H9 (cell line): Measurements from ENCODE around the gene RIPK1. TPM values are rescaled to one million over a fixed set of nuclear protein-coding genes. Genes with fewer than 3 reads are reported as not detected.

Source experiments
- DNase-seq: peaks from one replicate; pipeline ENCODE4 v3.0.0-alpha.2; 2017
- H2AFZ ChIP-seq: one replicate; pipeline ENCODE4 v1.6.1; 2013; ENCODE audit warnings: mild to moderate bottlenecking, low read length, control low read depth, moderate library complexity
- H2AK5ac ChIP-seq: 2 replicates; pipeline ENCODE4 v1.6.1; 2013; ENCODE audit warnings: low read length, control low read depth, mixed read lengths; ENCODE audit not compliant: insufficient read length
- H2BK120ac ChIP-seq: one replicate; pipeline ENCODE4 v1.6.1; 2013; ENCODE audit warnings: low read depth, mild to moderate bottlenecking, low read length, control low read depth, inconsistent platforms; ENCODE audit not compliant: poor library complexity, severe bottlenecking
- H2BK12ac ChIP-seq: 2 replicates; pipeline ENCODE4 v1.6.1; 2013; ENCODE audit warnings: low read length, control low read depth, mixed read lengths, low read depth; ENCODE audit not compliant: insufficient read length
- H2BK15ac ChIP-seq: 2 replicates; pipeline ENCODE4 v1.6.1; 2013; ENCODE audit warnings: low read depth, low read length, control low read depth
- H2BK20ac ChIP-seq: one replicate; pipeline ENCODE4 v1.6.1; 2013; ENCODE audit warnings: low read depth, mild to moderate bottlenecking, low read length, control low read depth, inconsistent platforms; ENCODE audit not compliant: poor library complexity, severe bottlenecking
- H2BK5ac ChIP-seq: 2 replicates; pipeline ENCODE4 v1.6.1; 2013; ENCODE audit warnings: low read length, control low read depth, mixed read lengths; ENCODE audit not compliant: insufficient read length
- H3K14ac ChIP-seq: 2 replicates; pipeline ENCODE4 v1.6.1; 2013; ENCODE audit warnings: low read length, control low read depth; ENCODE audit not compliant: insufficient read depth
- H3K18ac ChIP-seq: 2 replicates; pipeline ENCODE4 v1.6.1; 2013; ENCODE audit warnings: low read depth, mild to moderate bottlenecking, mixed read lengths, low read length, control low read depth; ENCODE audit not compliant: insufficient read length
- H3K23ac ChIP-seq: 2 replicates; pipeline ENCODE4 v1.6.1; 2013; ENCODE audit warnings: low read length, control low read depth, mixed read lengths, low read depth; ENCODE audit not compliant: insufficient read length
- H3K23me2 ChIP-seq: 2 replicates; pipeline ENCODE4 v1.6.1; 2013; ENCODE audit warnings: low read depth, mild to moderate bottlenecking, mixed read lengths, low read length, control low read depth; ENCODE audit not compliant: insufficient read length, poor library complexity, severe bottlenecking
- H3K27ac ChIP-seq: 2 replicates; pipeline ENCODE4 v1.5.1; 2013; ENCODE audit warnings: low read length, control low read depth, mixed read lengths, low read depth; ENCODE audit not compliant: insufficient read length
- H3K27me3 ChIP-seq: 2 replicates; pipeline ENCODE4 v1.6.1; 2013; ENCODE audit warnings: low read length, control low read depth, inconsistent platforms; ENCODE audit not compliant: insufficient read depth
- H3K4ac ChIP-seq: 2 replicates; pipeline ENCODE4 v1.6.1; 2013; ENCODE audit warnings: low read depth, mild to moderate bottlenecking, control low read depth, inconsistent platforms, low read length, moderate library complexity
- H3K4me1 ChIP-seq: 2 replicates; pipeline ENCODE4 v1.6.1; 2013; ENCODE audit warnings: low read length, control low read depth, inconsistent platforms; ENCODE audit not compliant: insufficient read depth
- H3K4me2 ChIP-seq: 2 replicates; pipeline ENCODE4 v1.6.1; 2013; ENCODE audit warnings: low read length, control low read depth, mixed read lengths; ENCODE audit not compliant: insufficient read length, insufficient read depth
- H3K56ac ChIP-seq: 2 replicates; pipeline ENCODE4 v1.6.1; 2013; ENCODE audit warnings: low read depth, mild to moderate bottlenecking, mixed read lengths, low read length, control low read depth; ENCODE audit not compliant: insufficient read length
- H3K79me1 ChIP-seq: 2 replicates; pipeline ENCODE4 v1.6.1; 2013; ENCODE audit warnings: low read depth, mild to moderate bottlenecking, moderate library complexity, low read length, control low read depth, inconsistent platforms; ENCODE audit not compliant: insufficient read depth, poor library complexity, severe bottlenecking
- H3K79me2 ChIP-seq: 2 replicates; pipeline ENCODE4 v1.6.1; 2013; ENCODE audit warnings: low read length, control low read depth, inconsistent platforms; ENCODE audit not compliant: insufficient read depth
- H3K9ac ChIP-seq: 2 replicates; pipeline ENCODE4 v1.6.1; 2013; ENCODE audit warnings: low read length, control low read depth, mixed read lengths; ENCODE audit not compliant: insufficient read length; ENCODE audit errors: extremely low read depth
- H3K9me3 ChIP-seq: one replicate; pipeline ENCODE4 v1.6.1; 2013; ENCODE audit warnings: low read depth, low read length, inconsistent platforms; ENCODE audit not compliant: control insufficient read depth
- H3T11ph ChIP-seq: one replicate; pipeline ENCODE4 v1.6.1; 2013; ENCODE audit warnings: mild to moderate bottlenecking, low read length, control low read depth, inconsistent platforms
- H4K20me1 ChIP-seq: one replicate; pipeline ENCODE4 v1.6.1; 2013; ENCODE audit not compliant: control insufficient read depth, insufficient read length, insufficient read depth
- H4K5ac ChIP-seq: 2 replicates; pipeline ENCODE4 v1.6.1; 2013; ENCODE audit warnings: low read depth, mild to moderate bottlenecking, mixed read lengths, low read length, control low read depth; ENCODE audit not compliant: insufficient read length
- H4K8ac ChIP-seq: replicated peaks from 2 replicates; pipeline ENCODE4 v1.6.1; 2013; ENCODE audit warnings: low read length, control low read depth, mixed read lengths, low read depth; ENCODE audit not compliant: insufficient read length
- H4K91ac ChIP-seq: 2 replicates; pipeline ENCODE4 v1.6.1; 2013; ENCODE audit warnings: low read depth, mild to moderate bottlenecking, moderate library complexity, mixed read lengths, low read length, control low read depth; ENCODE audit not compliant: insufficient read length
- H3K27ac Mint-ChIP-seq, 3 experiments: 2 replicates in 2 of 3; 3 replicates in 1 of 3; pipeline ENCODE4 v1.8.0; 2020 to 2021; ENCODE audit warnings: mixed read lengths in 3 of 3, mild to moderate bottlenecking in 1 of 3, moderate library complexity in 1 of 3
- H3K27me3 Mint-ChIP-seq: 2 replicates; pipeline ENCODE4 v1.8.0; 2021; ENCODE audit warnings: low read depth, mild to moderate bottlenecking, moderate library complexity, mixed read lengths
- H3K36me3 Mint-ChIP-seq, 3 experiments: 2 replicates in 2 of 3; 3 replicates in 1 of 3; pipeline ENCODE4 v1.8.0; 2020 to 2021; ENCODE audit warnings: low read depth in 3 of 3, mixed read lengths in 3 of 3; ENCODE audit not compliant: insufficient read depth in 1 of 3
- H3K4me1 Mint-ChIP-seq, 2 experiments: 2 replicates each; pipeline ENCODE4 v1.8.0; 2020; ENCODE audit warnings: mixed read lengths in 2 of 2
- H3K4me3 Mint-ChIP-seq, 2 experiments: 2 replicates in 1 of 2; 3 replicates in 1 of 2; pipeline ENCODE4 v1.8.0; 2020 to 2021; ENCODE audit warnings: mild to moderate bottlenecking in 2 of 2, mixed read lengths in 2 of 2, moderate library complexity in 1 of 2
- H3K9me3 Mint-ChIP-seq, 2 experiments: 2 replicates in 1 of 2; 3 replicates in 1 of 2; pipeline ENCODE4 v1.8.0; 2020; ENCODE audit warnings: mild to moderate bottlenecking in 2 of 2, mixed read lengths in 2 of 2, moderate library complexity in 1 of 2
- CTCF ChIP-seq: fragments of 200-600 bp; sonication (generic); conservative IDR thresholded peaks from 3 replicates; pipeline ENCODE4 v1.8.0; 2021; ENCODE audit warnings: antibody characterized with exemption, mild to moderate bottlenecking
- WGBS: extraction: QIAGEN DNeasy Blood & Tissue Kit; methylation state at CpG from one replicate; pipeline ENCODE4 v1.1.7; 2013; ENCODE audit warnings: missing lambda C conversion rate, low lambda C conversion rate, mixed read lengths; ENCODE audit not compliant: insufficient read length; ENCODE audit errors: extremely low coverage; 5-methylcytosine and 5-hydroxymethylcytosine counted together
- total RNA-seq: library from RNA; stranded (reverse); gene quantifications from 2 replicates; pipeline ENCODE4 v1.2.1, GENCODE V29; 2021

The RIPK1 gene
- total RNA-seq, 1 experiment from 2014 or later, result 24.6 TPM

GRCh38 chr6:3071568-3071967 lies 3.3 kb downstream of the RIPK1 start:
- Mint-ChIP-seq H3K36me3 (peaks cover 14 to 35% (median 24%) of the 10 kb centered on the region in 3 experiments), H3K4me3 (no peak overlapping the region), H3K9me3 (peaks cover 9 to 19% of the 10 kb centered on the region in 2 experiments), H3K27ac (peak overlapping the region in 2 of 3 experiments; percentile 10 to 75; a peak in 3 of 7 replicates), H3K27me3 (no peaks in the 10 kb centered on the region; the same call in 1 of the 2 replicates), H3K4me1 (peaks cover 49 to 50% of the 10 kb centered on the region in 2 experiments)
- no peak overlapping the region for H2BK12ac ChIP-seq
- no peak overlapping the region for H4K5ac ChIP-seq
- H3K27me3 ChIP-seq, result no peaks in the 10 kb centered on the region
- TF ChIP-seq CTCF, result no peak
- peaks cover 3% of the 10 kb centered on the region for H3K79me1 ChIP-seq
- WGBS, result no CpG with 5 or more reads among the region's 2 CpGs
- peaks cover 6% of the 10 kb centered on the region for H3K23me2 ChIP-seq
- H3K56ac ChIP-seq, result no peak overlapping the region
- H3K18ac ChIP-seq, result no peak overlapping the region
- no peak overlapping the region for H4K91ac ChIP-seq
- no peak overlapping the region for H2AFZ ChIP-seq
- no peak overlapping the region for H2BK120ac ChIP-seq
- no peaks in the 10 kb centered on the region for H4K20me1 ChIP-seq
- peaks cover 2% of the 10 kb centered on the region for H3K9me3 ChIP-seq
- H3K79me2 ChIP-seq, result peaks cover 10% of the 10 kb centered on the region; the same call in 1 of the 2 replicates
- no peak overlapping the region for H3K4ac ChIP-seq
- H2BK5ac ChIP-seq, result no peak overlapping the region
- no peak overlapping the region for H3K23ac ChIP-seq
- H3K14ac ChIP-seq, result no peak overlapping the region
- no peak overlapping the region for H2BK15ac ChIP-seq
- H3T11ph ChIP-seq, result no peak overlapping the region
- DNase-seq, result no peak
- H3K4me1 ChIP-seq, result peaks cover 22% of the 10 kb centered on the region; the same call in 1 of the 2 replicates
- H3K4me2 ChIP-seq, result no peak overlapping the region
- no peak overlapping the region for H2AK5ac ChIP-seq
- H3K9ac ChIP-seq, result no peak overlapping the region
- H3K27ac ChIP-seq, result no peak overlapping the region
- no peak overlapping the region for H2BK20ac ChIP-seq
- H4K8ac ChIP-seq, result no peak overlapping the region
